Measurements from ENCODE around the gene MACO1. TPM values are rescaled to one million over a fixed set of nuclear protein-coding genes. Genes with fewer than 3 reads are reported as not detected.

The MACO1 gene
- total and polyA plus RNA-seq, 9 of the 15 experiments (the other 6 are each of a cell fraction or from before 2014, with no cell fraction given): 4.6 to 28.4 (median 21.7) TPM

GRCh38 chr1:25430073-25430966 lies at the start of gene MACO1 (continued):
- TF ChIP-seq SREBF1 (IDR thresholded peaks at IDR 0.05; ENCODE audit: borderline replicate concordance, low read depth, low read length): 0 out of 2 replicates have a peak, but pooled peaks have one; percentile 38
- peak; percentile 89 for TF ChIP-seq POLR2AphosphoS5 (IDR thresholded peaks at IDR 0.05; ENCODE audit: control insufficient read depth, insufficient read depth, low read depth, low read length)
- TF ChIP-seq IRF9 (tag; IDR thresholded peaks at IDR 0.05): no peak
- TF ChIP-seq ZEB2 (IDR thresholded peaks at IDR 0.05): no peak
- TF ChIP-seq ZNF274 (IDR thresholded peaks at IDR 0.05; ENCODE audit: borderline replicate concordance, low read depth, low read length): no peak
- TF ChIP-seq NBN (IDR thresholded peaks at IDR 0.05; ENCODE audit: low read depth): peak; percentile 89
- peak; percentile 99 for TF ChIP-seq HNRNPL (IDR thresholded peaks at IDR 0.05; ENCODE audit: low read depth, low read length)
- TF ChIP-seq CSDE1 (IDR thresholded peaks at IDR 0.05): peak in 1 of 2 experiments; percentile 61; a peak in 2 of 4 replicates
- peak; percentile 98 for TF ChIP-seq NFYB (IDR thresholded peaks at IDR 0.05; ENCODE audit: extremely low read depth, insufficient read length)
- TF ChIP-seq E2F6 (IDR thresholded peaks at IDR 0.05; ENCODE audit: borderline replicate concordance in 1 of 2, extremely low read depth in 1 of 2, insufficient read depth in 1 of 2, insufficient read length in 1 of 2, low read depth in 1 of 2, low read length in 1 of 2, poor library complexity in 1 of 2, severe bottlenecking in 1 of 2): peak; percentile 73 to 82
- TF ChIP-seq ZNF23 (CRISPR knock-in tag; IDR thresholded peaks at IDR 0.05): no peak
- TF ChIP-seq TAF15 (IDR thresholded peaks at IDR 0.05; ENCODE audit: low read depth, low read length): no peak
- TF ChIP-seq CREB3 (tag; conservative IDR thresholded peaks at IDR 0.05; ENCODE audit: low read depth): no peak
- no peak; the same call in 1 of the 2 replicates for TF ChIP-seq EGR1 (conservative IDR thresholded peaks at IDR 0.05)
- TF ChIP-seq SREBF2 (CRISPR knock-in tag; IDR thresholded peaks at IDR 0.05): no peak
- TF ChIP-seq JUN (IDR thresholded peaks at IDR 0.05; ENCODE audit: borderline replicate concordance, low read depth, low read length): peak; percentile 30; the same call in 1 of the 2 replicates
- TF ChIP-seq JUN (CRISPR knock-in tag; IDR thresholded peaks at IDR 0.05; ENCODE audit: borderline replicate concordance): peak; percentile 84
- no peak for TF ChIP-seq CTCF (IDR thresholded peaks at IDR 0.05 in 2 of 3, conservative IDR thresholded peaks at IDR 0.05 in 1 of 3; ENCODE audit: insufficient read depth in 2 of 3, low read depth in 1 of 3, low read length in 3 of 3)
- no peak for TF ChIP-seq NR3C1 (CRISPR knock-in tag; IDR thresholded peaks at IDR 0.05)
- no peak for TF ChIP-seq RFX1 (IDR thresholded peaks at IDR 0.05)
- TF ChIP-seq ZNF146 (CRISPR knock-in tag; IDR thresholded peaks at IDR 0.05; ENCODE audit: unreplicated experiment): no peak

Data from K562 (cell line).